ENCODE measurements around the gene ZNRF2. TPM values are rescaled to one million over a fixed set of nuclear protein-coding genes. Genes with fewer than 3 reads are reported as not detected.

The ZNRF2 gene
- total RNA-seq, 4 donors from 2014 or later, result 9.6 to 19.3 (median 17.4) TPM

- no peak for ATAC-seq
- in situ Hi-C loops (cut with MboI; ENCODE audit: low sequenced_read_pairs in 4 of 4), result no loop called here
- no peaks in the 10 kb centered on the region for H3K4me1 ChIP-seq
Observed at GRCh38 chr7:30390736-30391636, 106.6 kb downstream of the ZNRF2 start.

GRCh38 chr7:30391806-30392205, 107.4 kb downstream of the ZNRF2 start:
- no peaks in the 10 kb centered on the region for H3K27me3 ChIP-seq
- H3K4me1 ChIP-seq, result no peaks in the 10 kb centered on the region
- ATAC-seq (no peak), DNase-seq (no peak)
- H3K36me3 ChIP-seq, result no peaks in the 10 kb centered on the region
- H3K27ac ChIP-seq, result no peak overlapping the region
- intact Hi-C loops (cut with DNase I; ENCODE audit: low total_unique reads) (no loop called here), in situ Hi-C loops (cut with MboI; ENCODE audit: low sequenced_read_pairs in 4 of 4) (no loop called here)
- H3K4me3 ChIP-seq, result no peak overlapping the region
- no peak for TF ChIP-seq CTCF (IDR thresholded peaks at IDR 0.05 in 4 of 5, conservative IDR thresholded peaks at IDR 0.05 in 1 of 5)
- no peak for TF ChIP-seq POLR2A (IDR thresholded peaks at IDR 0.05)
- H3K9me3 ChIP-seq, result no peaks in the 10 kb centered on the region

More at GRCh38 chr7:30390736-30391636, 106.6 kb downstream of the ZNRF2 start:
- TF ChIP-seq CTCF (IDR thresholded peaks at IDR 0.05 in 4 of 5, conservative IDR thresholded peaks at IDR 0.05 in 1 of 5) (no peak), POLR2A (IDR thresholded peaks at IDR 0.05) (no peak)
- DNase-seq, result no peak
- H3K4me3 ChIP-seq, result no peak overlapping the region
- no peaks in the 10 kb centered on the region for H3K36me3 ChIP-seq
- H3K27ac ChIP-seq, result no peak overlapping the region
- H3K9me3 ChIP-seq, result no peaks in the 10 kb centered on the region
- intact Hi-C loops (cut with DNase I; ENCODE audit: low total_unique reads), result no loop called here
- no peaks in the 10 kb centered on the region for H3K27me3 ChIP-seq

- Histone ChIP-seq H3K27ac (no peak overlapping the region), H3K4me3 (no peak overlapping the region), H3K36me3 (no peaks in the 10 kb centered on the region), H3K4me1 (no peaks in the 10 kb centered on the region), H3K9me3 (no peaks in the 10 kb centered on the region), H3K27me3 (no peaks in the 10 kb centered on the region)
- TF ChIP-seq POLR2A (IDR thresholded peaks at IDR 0.05) (no peak), CTCF (IDR thresholded peaks at IDR 0.05 in 4 of 5, conservative IDR thresholded peaks at IDR 0.05 in 1 of 5) (no peak)
- in situ Hi-C loops (cut with MboI; ENCODE audit: low sequenced_read_pairs in 4 of 4), result no loop called here
- ATAC-seq, result no peak
- intact Hi-C loops (cut with DNase I; ENCODE audit: low total_unique reads), result no loop called here
- no peak for DNase-seq
Observed at GRCh38 chr7:30395676-30396075, 111.3 kb downstream of the ZNRF2 start.

GRCh38 chr7:30396389-30396788, 112.0 kb downstream of the ZNRF2 start:
- ATAC-seq, result no peak
- no peaks in the 10 kb centered on the region for H3K9me3 ChIP-seq

More at GRCh38 chr7:30396389-30396788, 112.0 kb downstream of the ZNRF2 start:
- DNase-seq, result no peak
- Histone ChIP-seq H3K27me3 (no peaks in the 10 kb centered on the region), H3K4me1 (no peaks in the 10 kb centered on the region), H3K27ac (no peak overlapping the region), H3K36me3 (no peaks in the 10 kb centered on the region), H3K4me3 (no peak overlapping the region)
- in situ Hi-C loops (cut with MboI; ENCODE audit: low sequenced_read_pairs in 4 of 4), result no loop called here
- intact Hi-C loops (cut with DNase I; ENCODE audit: low total_unique reads), result no loop called here
- TF ChIP-seq POLR2A (IDR thresholded peaks at IDR 0.05) (no peak), CTCF (IDR thresholded peaks at IDR 0.05 in 4 of 5, conservative IDR thresholded peaks at IDR 0.05 in 1 of 5) (no peak)

All from gastrocnemius medialis (tissue), 4 donors.